Fibroblast of pulmonary artery (primary cell): Measurements from ENCODE around the gene PDPK1.

Experiments
- DNase-seq: peaks from one replicate; pipeline ENCODE4 v3.0.0-alpha.2; 2010; ENCODE audit warnings: low read depth
- H3K4me3 ChIP-seq: replicated peaks from 2 replicates; pipeline ENCODE4 v1.5.1; 2011; ENCODE audit warnings: low read depth, mild to moderate bottlenecking, control low read depth, low read length, moderate library complexity
- CTCF ChIP-seq: IDR thresholded peaks from 2 replicates; pipeline ENCODE4 v1.5.1; 2011; ENCODE audit warnings: mild to moderate bottlenecking, control low read depth, low read length, inconsistent platforms; ENCODE audit errors: missing control alignments

The PDPK1 gene

GRCh38 chr16:2495041-2495440 is 42.8 kb upstream of the PDPK1 start:
- no peak for TF ChIP-seq CTCF
- H3K4me3 ChIP-seq = no peak overlapping the region

GRCh38 chr16:2496223-2497115 is 41.4 kb upstream of the PDPK1 start:
- DNase-seq = no peak
- H3K4me3 ChIP-seq = no peak overlapping the region
- TF ChIP-seq CTCF = no peak

More at GRCh38 chr16:2495041-2495440, 42.8 kb upstream of the PDPK1 start:
- no peak for DNase-seq

GRCh38 chr16:2497116-2497630 is 40.6 kb upstream of the PDPK1 start:
- DNase-seq = peak; percentile 16
- TF ChIP-seq CTCF = no peak

GRCh38 chr16:2497695-2498484 is 39.9 kb upstream of the PDPK1 start:
- no peak overlapping the region for H3K4me3 ChIP-seq
- TF ChIP-seq CTCF = no peak
- no peak for DNase-seq

More at GRCh38 chr16:2497116-2497630, 40.6 kb upstream of the PDPK1 start:
- H3K4me3 ChIP-seq = no peak overlapping the region

- no peak for DNase-seq
- no peak overlapping the region for H3K4me3 ChIP-seq
- TF ChIP-seq CTCF = no peak
Measured at GRCh38 chr16:2498531-2499253, 39.1 kb upstream of the PDPK1 start.

GRCh38 chr16:2499454-2499853 is 38.4 kb upstream of the PDPK1 start:
- no peak for DNase-seq
- TF ChIP-seq CTCF = no peak
- no peak overlapping the region for H3K4me3 ChIP-seq
